ENCODE results near the gene GRPEL2.

Gene GRPEL2

DNA sequence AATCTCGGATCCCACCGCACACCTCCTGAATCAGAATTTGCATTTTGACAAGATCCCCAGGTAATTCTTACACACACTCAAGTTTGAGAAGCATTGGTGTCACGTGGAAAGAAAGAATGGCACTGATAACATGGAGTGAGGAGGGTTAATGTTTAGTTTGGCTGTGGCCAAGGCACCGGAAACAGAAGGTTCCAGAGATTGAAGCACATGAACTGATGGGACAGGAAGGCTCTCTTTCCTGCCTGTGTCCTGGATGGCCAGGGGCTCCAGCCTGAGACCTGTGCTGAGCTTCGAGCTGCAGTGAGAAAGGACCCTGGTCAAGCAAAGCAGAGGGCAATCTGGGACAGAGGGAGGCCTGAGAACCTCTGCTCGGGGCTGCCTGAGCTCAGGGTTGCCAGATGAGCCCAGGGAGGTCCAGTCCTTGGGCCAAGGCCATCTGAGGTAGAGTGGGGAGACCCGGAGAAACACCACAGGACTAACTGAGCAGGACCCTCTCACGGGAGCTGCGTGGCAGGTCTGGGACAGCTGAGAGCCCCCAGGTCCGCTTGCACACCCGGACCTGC is 46.4 kb upstream of the GRPEL2 start:
- DNase-seq (no peak), ATAC-seq (ENCODE audit: insufficient read depth, low read depth) (no peak)
- Histone ChIP-seq H3K4me1 (ENCODE audit: insufficient read depth, low read length) (no peaks in the 10 kb centered on the region), H3K27ac (ENCODE audit: low read length) (no peak overlapping the region), H3K4me2 (ENCODE audit: insufficient read depth, low read length) (no peak overlapping the region), H3K9me3 (ENCODE audit: insufficient read depth, low read length, severe bottlenecking) (no peaks in the 10 kb centered on the region), H2AFZ (ENCODE audit: low read depth, low read length) (no peak overlapping the region), H4K20me1 (ENCODE audit: insufficient read depth, low read length) (no peaks in the 10 kb centered on the region), H3K79me2 (ENCODE audit: insufficient read depth, low read length) (no peaks in the 10 kb centered on the region), H3K27me3 (ENCODE audit: insufficient read depth, low read length, poor library complexity) (peaks cover 23% of the 10 kb centered on the region), H3K36me3 (ENCODE audit: insufficient read depth, low read length) (no peaks in the 10 kb centered on the region), H3K9ac (ENCODE audit: low read depth, low read length) (no peak overlapping the region), H3K4me3 (ENCODE audit: low read depth in 1 of 2, low read length in 2 of 2) (no peak overlapping the region)
- TF ChIP-seq, protein P1, sequence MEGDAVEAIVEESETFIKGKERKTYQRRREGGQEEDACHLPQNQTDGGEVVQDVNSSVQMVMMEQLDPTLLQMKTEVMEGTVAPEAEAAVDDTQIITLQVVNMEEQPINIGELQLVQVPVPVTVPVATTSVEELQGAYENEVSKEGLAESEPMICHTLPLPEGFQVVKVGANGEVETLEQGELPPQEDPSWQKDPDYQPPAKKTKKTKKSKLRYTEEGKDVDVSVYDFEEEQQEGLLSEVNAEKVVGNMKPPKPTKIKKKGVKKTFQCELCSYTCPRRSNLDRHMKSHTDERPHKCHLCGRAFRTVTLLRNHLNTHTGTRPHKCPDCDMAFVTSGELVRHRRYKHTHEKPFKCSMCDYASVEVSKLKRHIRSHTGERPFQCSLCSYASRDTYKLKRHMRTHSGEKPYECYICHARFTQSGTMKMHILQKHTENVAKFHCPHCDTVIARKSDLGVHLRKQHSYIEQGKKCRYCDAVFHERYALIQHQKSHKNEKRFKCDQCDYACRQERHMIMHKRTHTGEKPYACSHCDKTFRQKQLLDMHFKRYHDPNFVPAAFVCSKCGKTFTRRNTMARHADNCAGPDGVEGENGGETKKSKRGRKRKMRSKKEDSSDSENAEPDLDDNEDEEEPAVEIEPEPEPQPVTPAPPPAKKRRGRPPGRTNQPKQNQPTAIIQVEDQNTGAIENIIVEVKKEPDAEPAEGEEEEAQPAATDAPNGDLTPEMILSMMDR (IDR thresholded peaks at IDR 0.05; ENCODE audit: borderline replicate concordance, extremely low read depth, low read length, poor library complexity, severe bottlenecking) = no peak
- TF ChIP-seq EZH2 (IDR thresholded peaks at IDR 0.05; ENCODE audit: borderline replicate concordance, low read depth, low read length, severe bottlenecking) = no peak

DNA sequence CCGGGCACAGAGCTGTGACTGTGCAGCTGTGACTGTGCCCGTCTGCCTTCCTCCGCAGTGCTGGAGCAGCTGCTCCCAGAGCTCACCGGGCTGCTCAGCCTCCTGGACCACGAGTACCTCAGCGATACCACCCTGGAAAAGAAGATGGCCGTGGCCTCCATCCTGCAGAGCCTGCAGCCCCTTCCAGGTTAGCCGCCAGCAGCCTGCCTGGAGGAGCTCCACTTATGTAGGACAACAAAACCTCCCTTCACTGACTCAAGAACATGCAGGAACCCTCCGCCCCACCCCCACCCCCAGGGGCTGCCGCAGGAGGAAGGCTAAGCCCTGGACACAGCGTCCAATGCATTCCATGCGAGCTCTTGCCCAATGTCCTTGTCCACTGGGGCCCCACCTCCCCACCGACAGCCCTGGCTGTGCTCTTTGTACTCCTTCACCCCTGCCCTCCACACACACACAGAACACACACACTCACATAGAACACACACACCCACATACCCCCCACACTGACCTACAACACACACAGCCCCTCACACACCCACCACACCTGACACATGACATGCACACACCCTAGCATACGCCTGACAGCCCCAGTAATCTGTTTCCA is 45.7 kb upstream of the GRPEL2 start:
- no peaks in the 10 kb centered on the region for H3K9me3 ChIP-seq (ENCODE audit: insufficient read depth, low read length, severe bottlenecking)
- TF ChIP-seq, protein P1 (IDR thresholded peaks at IDR 0.05; ENCODE audit: borderline replicate concordance, extremely low read depth, low read length, poor library complexity, severe bottlenecking) = no peak
- TF ChIP-seq EZH2 (IDR thresholded peaks at IDR 0.05; ENCODE audit: borderline replicate concordance, low read depth, low read length, severe bottlenecking) = no peak
- no peak overlapping the region for H3K9ac ChIP-seq (ENCODE audit: low read depth, low read length)
- H3K79me2 ChIP-seq (ENCODE audit: insufficient read depth, low read length) = no peaks in the 10 kb centered on the region
- H3K27ac ChIP-seq (ENCODE audit: low read length) = no peak overlapping the region
- no peaks in the 10 kb centered on the region for H3K4me1 ChIP-seq (ENCODE audit: insufficient read depth, low read length)
- no peak for ATAC-seq (ENCODE audit: insufficient read depth, low read depth)
- DNase-seq = no peak
- no peak overlapping the region for H2AFZ ChIP-seq (ENCODE audit: low read depth, low read length)
- H3K27me3 ChIP-seq (ENCODE audit: insufficient read depth, low read length, poor library complexity) = peaks cover 20% of the 10 kb centered on the region
- H3K36me3 ChIP-seq (ENCODE audit: insufficient read depth, low read length) = no peaks in the 10 kb centered on the region
- no peak overlapping the region for H3K4me2 ChIP-seq (ENCODE audit: insufficient read depth, low read length)
- no peaks in the 10 kb centered on the region for H4K20me1 ChIP-seq (ENCODE audit: insufficient read depth, low read length)
- H3K4me3 ChIP-seq (ENCODE audit: low read depth in 1 of 2, low read length in 2 of 2) = no peak overlapping the region

DNA sequence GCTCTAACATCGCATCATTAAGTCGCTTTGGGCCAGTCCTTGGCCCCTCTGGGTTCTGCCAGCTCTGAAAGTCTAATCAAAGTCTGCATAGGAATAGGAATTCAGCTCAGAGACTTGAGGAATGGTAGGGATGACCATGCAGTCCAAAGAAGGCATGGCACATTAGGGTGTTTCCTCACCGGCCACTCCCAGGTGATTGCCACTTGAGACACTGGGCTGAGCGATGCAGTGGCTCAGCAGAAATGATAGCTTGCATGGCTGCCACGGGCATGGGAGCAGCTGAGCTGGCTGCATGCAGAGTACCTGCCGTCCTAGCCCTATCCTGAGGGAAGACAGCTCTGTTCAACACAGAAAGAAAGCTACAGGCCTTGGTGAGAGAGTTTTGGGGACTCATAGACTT is 44.9 kb upstream of the GRPEL2 start:
- Histone ChIP-seq H3K4me1 (ENCODE audit: insufficient read depth, low read length) (no peaks in the 10 kb centered on the region), H3K27me3 (ENCODE audit: insufficient read depth, low read length, poor library complexity) (peaks cover 11% of the 10 kb centered on the region), H3K36me3 (ENCODE audit: insufficient read depth, low read length) (no peaks in the 10 kb centered on the region), H3K4me2 (ENCODE audit: insufficient read depth, low read length) (no peak overlapping the region), H3K27ac (ENCODE audit: low read length) (no peak overlapping the region), H3K9me3 (ENCODE audit: insufficient read depth, low read length, severe bottlenecking) (no peaks in the 10 kb centered on the region), H4K20me1 (ENCODE audit: insufficient read depth, low read length) (no peaks in the 10 kb centered on the region), H2AFZ (ENCODE audit: low read depth, low read length) (no peak overlapping the region), H3K4me3 (ENCODE audit: low read depth in 1 of 2, low read length in 2 of 2) (no peak overlapping the region), H3K79me2 (ENCODE audit: insufficient read depth, low read length) (no peaks in the 10 kb centered on the region), H3K9ac (ENCODE audit: low read depth, low read length) (no peak overlapping the region)
- TF ChIP-seq, protein P1 (IDR thresholded peaks at IDR 0.05; ENCODE audit: borderline replicate concordance, extremely low read depth, low read length, poor library complexity, severe bottlenecking) = no peak
- no peak for TF ChIP-seq EZH2 (IDR thresholded peaks at IDR 0.05; ENCODE audit: borderline replicate concordance, low read depth, low read length, severe bottlenecking)
- no peak for ATAC-seq (ENCODE audit: insufficient read depth, low read depth)
- no peak for DNase-seq

Measured in DND-41 (cell line).